Keratinocyte (primary cell): ENCODE measurements around the gene ZFYVE9. TPM values are rescaled to one million over a fixed set of nuclear protein-coding genes. Genes with fewer than 3 reads are reported as not detected.

Experiments
- DNase-seq: peaks from one replicate; pipeline ENCODE4 v3.0.0-alpha.2; 2011; ENCODE audit warnings: low read depth, missing footprints, low spot score
- FAIRE-seq: peaks from 2 replicates; lab custom pipeline; 2011; peaks lifted over from hg19 to GRCh38; lab: Jason Lieb, UNC
- H2AFZ ChIP-seq: 2 replicates; pipeline ENCODE4 v1.6.0; 2012; ENCODE audit warnings: low read length, control low read depth, inconsistent platforms; ENCODE audit not compliant: control insufficient read depth
- H3K27ac ChIP-seq: 2 replicates; pipeline ENCODE4 v1.5.1; 2011; ENCODE audit warnings: low read length; ENCODE audit not compliant: control insufficient read depth, insufficient read depth
- H3K27me3 ChIP-seq: 3 replicates; pipeline ENCODE4 v1.6.0; 2011; ENCODE audit warnings: low read length; ENCODE audit not compliant: control insufficient read depth, insufficient read depth; ENCODE audit errors: extremely low read depth
- H3K36me3 ChIP-seq, 2 experiments: 2 replicates in 1 of 2; 3 replicates in 1 of 2; pipeline ENCODE4 v1.5.1; 2011; ENCODE audit warnings: low read length in 2 of 2, mild to moderate bottlenecking in 1 of 2; ENCODE audit not compliant: control insufficient read depth in 2 of 2, insufficient read depth in 2 of 2; ENCODE audit errors: extremely low read depth in 1 of 2
- H3K4me1 ChIP-seq: 3 replicates; pipeline ENCODE4 v1.5.1; 2011; ENCODE audit warnings: low read length; ENCODE audit not compliant: control insufficient read depth, insufficient read depth; ENCODE audit errors: extremely low read depth
- H3K4me2 ChIP-seq: 3 replicates; pipeline ENCODE4 v1.6.0; 2011; ENCODE audit warnings: low read depth, low read length; ENCODE audit not compliant: control insufficient read depth, insufficient read depth; ENCODE audit errors: extremely low read depth
- H3K4me3 ChIP-seq, 3 experiments: fragments of 200-600 bp in 1 of 3; sonication (generic) in 1 of 3; 2 replicates in 2 of 3; 3 replicates in 1 of 3; pipeline ENCODE4 v1.5.1; 2011 to 2016; ENCODE audit warnings: low read length in 3 of 3, mild to moderate bottlenecking in 3 of 3, control low read depth in 2 of 3, inconsistent platforms in 1 of 3, low read depth in 1 of 3, mixed read lengths in 1 of 3, mixed run types in 1 of 3, moderate library complexity in 1 of 3; ENCODE audit not compliant: control insufficient read depth in 2 of 3, insufficient read depth in 2 of 3; ENCODE audit errors: extremely low read depth in 1 of 3
- H3K79me2 ChIP-seq: 2 replicates; pipeline ENCODE4 v1.6.0; 2012; ENCODE audit warnings: low read length; ENCODE audit not compliant: control insufficient read depth, insufficient read depth
- H3K9ac ChIP-seq: 3 replicates; pipeline ENCODE4 v1.6.0; 2011; ENCODE audit warnings: low read length; ENCODE audit not compliant: control insufficient read depth, insufficient read depth; ENCODE audit errors: extremely low read depth
- H3K9me1 ChIP-seq: 3 replicates; pipeline ENCODE4 v1.6.0; 2011; ENCODE audit warnings: low read length; ENCODE audit not compliant: control insufficient read depth, insufficient read depth; ENCODE audit errors: extremely low read depth
- H3K9me3 ChIP-seq: 2 replicates; pipeline ENCODE4 v1.5.1; 2012; ENCODE audit warnings: low read depth, low read length; ENCODE audit not compliant: control insufficient read depth
- H4K20me1 ChIP-seq: 3 replicates; pipeline ENCODE4 v1.6.0; 2011; ENCODE audit warnings: low read length; ENCODE audit not compliant: control insufficient read depth, insufficient read depth; ENCODE audit errors: extremely low read depth
- EZH2 ChIP-seq: IDR thresholded peaks from one replicate; pipeline ENCODE4 v1.6.1; 2012; ENCODE audit warnings: inconsistent platforms, mild to moderate bottlenecking, low read length, moderate library complexity
- dilution Hi-C: fragments of 300-500 bp; cut with MboI; formaldehyde crosslinking; loops from one replicate; pipeline ENCODE4 v1.7.0; 2020; ENCODE audit warnings: low sequenced_read_pairs; ENCODE audit not compliant: extremely low pct_ligation_motif_present
- polyA plus RNA-seq, 5 experiments: library from polyadenylated mRNA; depleted of rRNA in 3 of 5; stranded (reverse) in 3 of 5; stranded (forward) in 1 of 5; unstranded in 1 of 5; fragments of >200 nt; gene quantifications; 1 replicate in 1 of 5; 2 replicates in 3 of 5; 3 replicates in 1 of 5; pipeline versions ENCODE4 v1.2.1 to v1.2.3, GENCODE V29; 2011 to 2012; ENCODE audit warnings: missing spikeins in 2 of 5, low read depth in 1 of 5, low replicate concordance in 1 of 5
- TF ChIP-seq, protein P1 (sequence below), 3 experiments: IDR thresholded peaks in 1 of 3; conservative IDR thresholded peaks in 1 of 3; optimal IDR thresholded peaks in 1 of 3; 2 replicates in 2 of 3; 3 replicates in 1 of 3; pipeline versions ENCODE3 to v1.5.1; 2011; ENCODE audit warnings: low read length in 3 of 3, mild to moderate bottlenecking in 3 of 3, moderate library complexity in 2 of 3, control low read depth in 1 of 3, inconsistent platforms in 1 of 3; ENCODE audit not compliant: insufficient read depth in 2 of 3; ENCODE audit errors: extremely low read depth in 1 of 3

Gene ZFYVE9
- polyA plus RNA-seq, 1 donor (not counting 4 experiments of a cell fraction or from before 2014, with no cell fraction given) = 27.7 TPM

DNA sequence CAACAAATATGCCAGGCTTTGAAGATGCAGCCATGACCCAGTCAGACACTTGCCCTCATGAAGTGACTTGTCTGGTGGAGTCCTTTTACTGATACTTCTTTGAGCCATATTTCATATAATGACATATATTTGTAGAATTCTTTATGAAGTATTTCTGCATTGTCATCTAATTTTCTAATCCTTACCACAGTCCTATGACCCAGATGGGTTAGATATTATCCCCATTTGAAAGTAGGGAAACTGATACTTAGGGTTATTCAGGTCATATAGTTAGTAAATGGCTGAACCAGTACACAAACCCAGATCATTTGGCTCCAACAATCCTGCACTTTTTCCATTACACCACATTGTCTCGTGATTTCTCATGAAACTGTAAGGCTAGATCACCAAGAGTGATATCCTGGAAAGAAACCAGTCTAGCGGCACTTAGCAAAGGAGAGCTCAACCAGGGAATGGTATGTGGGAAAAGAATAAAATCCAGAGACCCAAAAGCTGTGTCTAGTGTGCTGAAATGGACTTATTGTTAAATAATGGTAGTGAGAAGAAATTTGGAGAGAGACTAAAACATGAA is 49.6 kb downstream of the ZFYVE9 start:
- Histone ChIP-seq H3K36me3 (no peaks in the 10 kb centered on the region), H3K4me3 (no peak overlapping the region), H3K9me3 (no peaks in the 10 kb centered on the region), H3K27ac (no peak overlapping the region), H2AFZ (no peak overlapping the region), H3K4me2 (peak overlapping the region; percentile 7), H3K9ac (no peak overlapping the region), H3K79me2 (peaks cover 29% of the 10 kb centered on the region), H3K4me1 (peaks cover 23% of the 10 kb centered on the region), H3K9me1 (no peaks in the 10 kb centered on the region), H4K20me1 (no peaks in the 10 kb centered on the region), H3K27me3 (no peaks in the 10 kb centered on the region)
- no peak for TF ChIP-seq EZH2
- TF ChIP-seq, protein P1, sequence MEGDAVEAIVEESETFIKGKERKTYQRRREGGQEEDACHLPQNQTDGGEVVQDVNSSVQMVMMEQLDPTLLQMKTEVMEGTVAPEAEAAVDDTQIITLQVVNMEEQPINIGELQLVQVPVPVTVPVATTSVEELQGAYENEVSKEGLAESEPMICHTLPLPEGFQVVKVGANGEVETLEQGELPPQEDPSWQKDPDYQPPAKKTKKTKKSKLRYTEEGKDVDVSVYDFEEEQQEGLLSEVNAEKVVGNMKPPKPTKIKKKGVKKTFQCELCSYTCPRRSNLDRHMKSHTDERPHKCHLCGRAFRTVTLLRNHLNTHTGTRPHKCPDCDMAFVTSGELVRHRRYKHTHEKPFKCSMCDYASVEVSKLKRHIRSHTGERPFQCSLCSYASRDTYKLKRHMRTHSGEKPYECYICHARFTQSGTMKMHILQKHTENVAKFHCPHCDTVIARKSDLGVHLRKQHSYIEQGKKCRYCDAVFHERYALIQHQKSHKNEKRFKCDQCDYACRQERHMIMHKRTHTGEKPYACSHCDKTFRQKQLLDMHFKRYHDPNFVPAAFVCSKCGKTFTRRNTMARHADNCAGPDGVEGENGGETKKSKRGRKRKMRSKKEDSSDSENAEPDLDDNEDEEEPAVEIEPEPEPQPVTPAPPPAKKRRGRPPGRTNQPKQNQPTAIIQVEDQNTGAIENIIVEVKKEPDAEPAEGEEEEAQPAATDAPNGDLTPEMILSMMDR (optimal IDR thresholded peaks at IDR 0.05 in 1 of 3, IDR thresholded peaks at IDR 0.05 in 1 of 3, conservative IDR thresholded peaks at IDR 0.05 in 1 of 3; ENCODE audit: extremely low read depth in 1 of 3, insufficient read depth in 2 of 3, low read length in 3 of 3) = no peak
- FAIRE-seq (peak; percentile 39), DNase-seq (no peak)
- dilution Hi-C loops = no loop called here

DNA sequence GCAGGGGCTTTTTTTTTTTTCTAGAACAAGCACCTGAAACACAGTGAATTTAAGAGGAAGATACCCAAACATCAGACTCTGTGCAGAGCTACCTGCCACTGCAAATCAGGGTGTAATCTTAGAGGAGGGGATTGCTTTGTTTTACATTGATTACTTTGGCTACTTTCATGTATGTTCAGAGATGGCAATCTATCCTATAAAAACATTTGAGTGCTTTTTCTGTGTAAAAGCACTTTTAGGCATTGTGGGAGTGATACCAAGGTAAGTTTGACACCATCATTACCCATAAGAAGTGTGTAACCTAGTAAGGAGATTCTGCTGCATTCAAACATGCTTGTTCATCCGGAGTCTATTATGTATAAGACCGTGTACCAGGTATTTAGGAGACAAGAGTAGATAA is 50.1 kb downstream of the ZFYVE9 start:
- H3K27me3 ChIP-seq = no peaks in the 10 kb centered on the region

More for the DNA sequence above, 50.1 kb downstream of the ZFYVE9 start:
- Histone ChIP-seq H3K4me1 (peaks cover 23% of the 10 kb centered on the region), H3K4me3 (no peak overlapping the region), H3K79me2 (peaks cover 30% of the 10 kb centered on the region), H2AFZ (no peak overlapping the region), H3K27ac (no peak overlapping the region), H4K20me1 (no peaks in the 10 kb centered on the region), H3K9ac (no peak overlapping the region), H3K9me3 (no peaks in the 10 kb centered on the region), H3K36me3 (no peaks in the 10 kb centered on the region), H3K9me1 (no peaks in the 10 kb centered on the region), H3K4me2 (peak overlapping the region; percentile 30)
- dilution Hi-C loops = no loop called here
- peak; percentile 76 for FAIRE-seq
- TF ChIP-seq, protein P1 (optimal IDR thresholded peaks at IDR 0.05 in 1 of 3, IDR thresholded peaks at IDR 0.05 in 1 of 3, conservative IDR thresholded peaks at IDR 0.05 in 1 of 3; ENCODE audit: extremely low read depth in 1 of 3, insufficient read depth in 2 of 3, low read length in 3 of 3) = no peak
- TF ChIP-seq EZH2 = no peak
- no peak for DNase-seq
